Lower leg skin (tissue), 4 donors: ENCODE data around the gene ATAD3A. TPM values are rescaled to one million over a fixed set of nuclear protein-coding genes. Genes with fewer than 3 reads are reported as not detected.
"Not testable (repeated sequence)": the region's sequence is repeated elsewhere in the genome, so short reads cannot be mapped to it uniquely, and the experiment has no call there.

Experiments used
- DNase-seq, 2 donors: peaks; one replicate each; pipeline ENCODE4 v3.0.0-alpha.2; 2019; ENCODE audit warnings: low spot score in 2 of 2
- H3K4me3 ChIP-seq: fragments of 200-600 bp; sonication (generic); 2 replicates; pipeline ENCODE4 v1.5.1; 2017; ENCODE audit warnings: mild to moderate bottlenecking, low read depth; ENCODE audit not compliant: poor library complexity, severe bottlenecking
- CTCF ChIP-seq, 3 donors: fragments of 450-650 bp; IDR thresholded peaks; one replicate each; pipeline ENCODE4 v1.5.1; 2016; ENCODE audit warnings: antibody characterized with exemption in 3 of 3, mild to moderate bottlenecking in 3 of 3, moderate library complexity in 2 of 3
- POLR2A ChIP-seq, 2 donors: fragments of 450-650 bp; IDR thresholded peaks; one replicate each; pipeline ENCODE4 v1.6.1; 2016 to 2017; ENCODE audit warnings: antibody characterized with exemption in 2 of 2, mild to moderate bottlenecking in 1 of 2, moderate library complexity in 1 of 2
- WGBS, 2 donors: methylation state at CpG; one replicate each; pipeline ENCODE4 v1.1.5; 2018; 5-methylcytosine and 5-hydroxymethylcytosine counted together
- intact Hi-C: fragments of 100-400 bp; cut with DNase I; formaldehyde crosslinking; loops from one replicate; pipeline ENCODE4 v1.15.0; 2023; ENCODE audit warnings: low total_unique reads
- total RNA-seq, 4 donors: library from RNA; depleted of rRNA; stranded (reverse); fragments of >200 nt; gene quantifications; one replicate each; pipeline ENCODE4 v1.1.0, GENCODE V29; 2016

The ATAD3A gene
- total RNA-seq = 10 to 100 TPM; 23.2 to 33.3 (median 26.9) TPM

- WGBS, 2 donors = 1% methylated on average over 17 to 47 of the region's 99 CpGs
- peak; percentile 97 to 100 for DNase-seq
- peak within 1 kb of the TSS; percentile 39 for H3K4me3 ChIP-seq
- TF ChIP-seq POLR2A (IDR thresholded peaks at IDR 0.05) = no peak
- TF ChIP-seq CTCF (IDR thresholded peaks at IDR 0.05) = no peak
- intact Hi-C loops = no loop called here
Observed at GRCh38 chr1:1511533-1512285, at the start of gene ATAD3A. ATAD3A (plus strand) TSS chr1:1512162; CDS start chr1:1512269, 107 bp downstream.

GRCh38 chr1:1462318-1462966, 49.5 kb upstream of the ATAD3A start:
- no peak for DNase-seq
- no peak overlapping the region for H3K4me3 ChIP-seq
- intact Hi-C loops = no loop called here
- WGBS, 2 donors = 37 to 46% methylated on average over 14 to 25 of the region's 26 CpGs
- no peak for TF ChIP-seq POLR2A (IDR thresholded peaks at IDR 0.05)

- intact Hi-C loops = no loop called here
Observed at GRCh38 chr1:1463312-1463711, 48.6 kb upstream of the ATAD3A start.

GRCh38 chr1:1468196-1468985, 43.6 kb upstream of the ATAD3A start:
- H3K4me3 ChIP-seq, intact Hi-C loops, DNase-seq: not testable (repeated sequence)
- WGBS, 2 donors = 78 to 83% methylated on average over 20 to 25 of the region's 44 CpGs

More at GRCh38 chr1:1463312-1463711, 48.6 kb upstream of the ATAD3A start:
- no peak for DNase-seq
- no peak overlapping the region for H3K4me3 ChIP-seq
- 88 to 96% methylated on average over 7 of the region's 7 CpGs for WGBS, 2 donors
- TF ChIP-seq POLR2A (IDR thresholded peaks at IDR 0.05) (no peak), CTCF (IDR thresholded peaks at IDR 0.05) (no peak)

- peak overlapping the region; percentile 29 for H3K4me3 ChIP-seq
- 11 to 13% methylated on average over 16 of the region's 16 CpGs for WGBS, 2 donors
- TF ChIP-seq CTCF (IDR thresholded peaks at IDR 0.05) (no peak), POLR2A (IDR thresholded peaks at IDR 0.05) (no peak)
- intact Hi-C loops = no loop called here
- peak in 1 of 2 donors; percentile 24 for DNase-seq
Observed at GRCh38 chr1:1470626-1471388, 41.2 kb upstream of the ATAD3A start.

- 1% methylated on average over 32 to 47 of the region's 87 CpGs for WGBS, 2 donors
- intact Hi-C loops = no loop called here
- peak within 1 kb of the TSS; percentile 29 for H3K4me3 ChIP-seq
- TF ChIP-seq CTCF (IDR thresholded peaks at IDR 0.05) = no peak
- no peak for TF ChIP-seq POLR2A (IDR thresholded peaks at IDR 0.05)
- DNase-seq = peak; percentile 92 to 98
Observed at GRCh38 chr1:1471389-1472052, 40.4 kb upstream of the ATAD3A start, which contains the start of gene ATAD3B. ATAD3B (plus strand) TSS chr1:1471765; CDS start chr1:1471885, 120 bp downstream.

- 7 to 11% methylated on average over 12 to 15 of the region's 65 CpGs for WGBS, 2 donors
- intact Hi-C loops, DNase-seq: not testable (repeated sequence)
- peak overlapping the region; percentile 29 for H3K4me3 ChIP-seq
Observed at GRCh38 chr1:1472053-1472876, 39.7 kb upstream of the ATAD3A start.

GRCh38 chr1:1476011-1476410, 36.0 kb upstream of the ATAD3A start:
- H3K4me3 ChIP-seq, DNase-seq, intact Hi-C loops: not testable (repeated sequence)
- 90 to 100% methylated on average over 1 to 16 of the region's 17 CpGs for WGBS, 2 donors
